HG03025 (cell line): ENCODE data around the gene CEP70.
"Not testable (repeated sequence)": the region's sequence is repeated elsewhere in the genome, so short reads cannot be mapped to it uniquely, and the experiment has no call there.

Experiments used
- ATAC-seq: cut with Tn5 transposase; IDR thresholded peaks from one replicate; pipeline ENCODE4 v1.9.1; 2021; ENCODE audit warnings: mild to moderate bottlenecking, moderate library complexity; ENCODE audit not compliant: unreplicated experiment, low FRiP score

Gene CEP70

GRCh38 chr3:138456961-138457862, 136.8 kb downstream of the CEP70 start:
- no peak for ATAC-seq

- ATAC-seq = no peak
Observed at GRCh38 chr3:138455801-138456716, 138.0 kb downstream of the CEP70 start.

- ATAC-seq = not testable (repeated sequence)
Observed at GRCh38 chr3:138453940-138454339, 140.1 kb downstream of the CEP70 start.

GRCh38 chr3:138452436-138452835, 141.6 kb downstream of the CEP70 start:
- no peak for ATAC-seq

GRCh38 chr3:138451595-138452162, 142.4 kb downstream of the CEP70 start:
- no peak for ATAC-seq

GRCh38 chr3:138450704-138451424, 143.2 kb downstream of the CEP70 start:
- no peak for ATAC-seq

GRCh38 chr3:138450181-138450580, 143.9 kb downstream of the CEP70 start:
- ATAC-seq = no peak

- ATAC-seq = no peak
Observed at GRCh38 chr3:138449490-138449889, 144.6 kb downstream of the CEP70 start.

GRCh38 chr3:138448631-138449030, 145.4 kb downstream of the CEP70 start:
- no peak for ATAC-seq

- ATAC-seq = no peak
Observed at GRCh38 chr3:138445654-138446053, 148.4 kb downstream of the CEP70 start.

GRCh38 chr3:138445236-138445635, 148.8 kb downstream of the CEP70 start:
- ATAC-seq = no peak
